Epithelial cell of esophagus (primary cell): ENCODE data around the gene KLHL7.
"Not testable (repeated sequence)": the region's sequence is repeated elsewhere in the genome, so short reads cannot be mapped to it uniquely, and the experiment has no call there.

Experiments used
- DNase-seq: peaks from one replicate; pipeline ENCODE4 v3.0.0; 2010; ENCODE audit warnings: low read depth
- H3K4me3 ChIP-seq: 2 replicates; pipeline ENCODE4 v1.5.1; 2011; ENCODE audit warnings: mild to moderate bottlenecking, low read length, control low read depth
- TF ChIP-seq, protein P1 (sequence below): IDR thresholded peaks from 2 replicates; pipeline ENCODE4 v1.5.1; 2011; ENCODE audit warnings: low read depth, mild to moderate bottlenecking, low read length, control low read depth, inconsistent platforms; ENCODE audit not compliant: insufficient read depth; ENCODE audit errors: missing control alignments

Gene KLHL7

GRCh38 chr7:23185980-23186379, 80.4 kb downstream of the KLHL7 start:
- TF ChIP-seq, protein P1, sequence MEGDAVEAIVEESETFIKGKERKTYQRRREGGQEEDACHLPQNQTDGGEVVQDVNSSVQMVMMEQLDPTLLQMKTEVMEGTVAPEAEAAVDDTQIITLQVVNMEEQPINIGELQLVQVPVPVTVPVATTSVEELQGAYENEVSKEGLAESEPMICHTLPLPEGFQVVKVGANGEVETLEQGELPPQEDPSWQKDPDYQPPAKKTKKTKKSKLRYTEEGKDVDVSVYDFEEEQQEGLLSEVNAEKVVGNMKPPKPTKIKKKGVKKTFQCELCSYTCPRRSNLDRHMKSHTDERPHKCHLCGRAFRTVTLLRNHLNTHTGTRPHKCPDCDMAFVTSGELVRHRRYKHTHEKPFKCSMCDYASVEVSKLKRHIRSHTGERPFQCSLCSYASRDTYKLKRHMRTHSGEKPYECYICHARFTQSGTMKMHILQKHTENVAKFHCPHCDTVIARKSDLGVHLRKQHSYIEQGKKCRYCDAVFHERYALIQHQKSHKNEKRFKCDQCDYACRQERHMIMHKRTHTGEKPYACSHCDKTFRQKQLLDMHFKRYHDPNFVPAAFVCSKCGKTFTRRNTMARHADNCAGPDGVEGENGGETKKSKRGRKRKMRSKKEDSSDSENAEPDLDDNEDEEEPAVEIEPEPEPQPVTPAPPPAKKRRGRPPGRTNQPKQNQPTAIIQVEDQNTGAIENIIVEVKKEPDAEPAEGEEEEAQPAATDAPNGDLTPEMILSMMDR = no peak

GRCh38 chr7:23191022-23191421, 85.4 kb downstream of the KLHL7 start:
- DNase-seq = no peak
- TF ChIP-seq, protein P1 = no peak
- H3K4me3 ChIP-seq = no peak overlapping the region

More at GRCh38 chr7:23185980-23186379, 80.4 kb downstream of the KLHL7 start:
- no peak overlapping the region for H3K4me3 ChIP-seq
- DNase-seq = no peak

- H3K4me3 ChIP-seq, DNase-seq: not testable (repeated sequence)
Observed at GRCh38 chr7:23193650-23194227, 88.2 kb downstream of the KLHL7 start.

DNA sequence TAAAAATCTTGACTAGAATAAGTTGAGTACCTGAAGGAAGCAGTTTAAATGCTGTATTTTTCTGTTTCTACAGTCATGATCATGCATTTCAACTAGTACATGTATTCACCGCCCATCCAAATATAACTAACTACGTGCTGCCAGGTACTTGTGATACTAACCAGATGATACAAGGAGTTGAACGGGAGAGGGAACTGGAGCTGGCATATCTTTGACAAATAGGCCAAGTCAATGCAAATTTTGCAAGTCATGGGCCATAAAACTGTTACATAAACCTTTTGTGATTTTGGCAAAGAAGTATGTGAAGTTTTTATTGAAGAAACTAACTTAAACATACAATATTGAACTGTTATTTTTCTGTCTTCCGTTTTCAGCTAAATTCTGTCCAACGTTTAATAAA, 90.7 kb downstream of the KLHL7 start:
- TF ChIP-seq, protein P1 = no peak
- no peak for DNase-seq
- H3K4me3 ChIP-seq = no peak overlapping the region

DNA sequence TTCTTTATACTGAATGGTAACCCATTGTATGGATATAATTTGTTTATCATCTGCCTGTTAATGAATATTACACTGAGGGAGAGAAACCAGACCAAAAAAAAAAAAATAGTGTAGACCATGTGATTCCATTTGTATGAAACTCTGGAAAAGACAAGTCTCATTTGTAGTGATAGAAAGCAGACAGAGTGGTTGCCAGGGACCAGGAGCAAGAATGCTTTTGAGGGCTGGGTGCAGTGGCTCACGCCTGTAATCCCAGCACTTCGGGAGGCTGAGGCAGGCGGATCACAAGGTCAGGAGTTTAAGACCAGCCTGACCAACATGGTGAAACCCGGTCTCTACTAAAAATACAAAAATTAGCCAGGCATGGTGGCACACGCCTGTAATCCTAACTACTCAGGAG, 92.2 kb downstream of the KLHL7 start:
- not testable (repeated sequence) for H3K4me3 ChIP-seq, DNase-seq

GRCh38 chr7:23200331-23200730, 94.7 kb downstream of the KLHL7 start:
- TF ChIP-seq, protein P1 = no peak
- H3K4me3 ChIP-seq = no peak overlapping the region
- DNase-seq = no peak

GRCh38 chr7:23204241-23204640, 98.7 kb downstream of the KLHL7 start:
- DNase-seq = no peak
- TF ChIP-seq, protein P1 = no peak
- no peak overlapping the region for H3K4me3 ChIP-seq

DNA sequence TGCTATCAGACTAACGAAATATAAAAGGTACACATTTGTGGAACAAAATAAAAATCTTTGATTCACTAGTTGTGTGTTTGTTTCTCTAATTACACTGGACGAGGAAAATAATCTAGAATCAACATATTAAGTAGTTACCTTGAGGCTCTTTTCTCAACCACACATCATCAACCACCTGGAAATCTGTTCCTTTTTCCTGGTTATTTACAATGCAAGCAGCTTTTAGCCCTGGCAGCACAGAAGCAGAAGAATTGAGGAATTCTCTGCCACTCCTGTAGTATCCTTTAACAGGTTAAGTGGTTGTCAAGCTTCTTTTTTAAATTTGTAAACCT, 100.0 kb downstream of the KLHL7 start:
- TF ChIP-seq, protein P1 = no peak
- no peak for DNase-seq
- peak overlapping the region; percentile 18 for H3K4me3 ChIP-seq
